Endothelial cell of umbilical vein (primary cell): ENCODE results near the gene MRNIP. TPM values are rescaled to one million over a fixed set of nuclear protein-coding genes. Genes with fewer than 3 reads are reported as not detected.

Experiments used
- BruUV-seq: library from RNA; stranded (reverse); fragments of 400-500 nt; replicated peaks from 2 replicates; lab custom pipeline; 2021; lab: Mats Ljungman, UMichigan
- CTCF ChIA-PET: fragments of 300-600, 350-600 bp; sonication (Branson Sonifier 250); formaldehyde crosslinking; loops from one replicate; lab custom pipeline; 2021; ENCODE audit warnings: antibody characterized with exemption, inconsistent platforms; lab: Charles Lee
- POLR2A ChIA-PET: fragments of 300-600, 350-600 bp; sonication (Branson Sonifier 250); formaldehyde crosslinking; loops from one replicate; lab custom pipeline; 2021; ENCODE audit warnings: antibody characterized with exemption, inconsistent platforms; lab: Charles Lee
- DNase-seq: peaks from one replicate; pipeline ENCODE4 v3.0.0-alpha.2; 2011; ENCODE audit warnings: low read depth, low spot score
- FAIRE-seq: peaks from 2 replicates; lab custom pipeline; 2011; peaks lifted over from hg19 to GRCh38; lab: Jason Lieb, UNC
- H2AFZ ChIP-seq: 2 replicates; pipeline ENCODE4 v1.6.0; 2012; ENCODE audit warnings: low read depth, low read length, control low read depth, inconsistent platforms
- H3K27ac ChIP-seq: 2 replicates; pipeline ENCODE4 v1.5.1; 2011; ENCODE audit warnings: low read depth, mild to moderate bottlenecking, control low read depth, low read length, moderate library complexity; ENCODE audit not compliant: insufficient read depth
- H3K27me3 ChIP-seq, 2 experiments: 2 replicates each; pipeline versions ENCODE4 v1.6.0 to v1.6.1; 2011; ENCODE audit warnings: low read length in 2 of 2, mixed read lengths in 1 of 2; ENCODE audit not compliant: control insufficient read depth in 2 of 2, insufficient read depth in 2 of 2
- H3K36me3 ChIP-seq, 2 experiments: 2 replicates in 1 of 2; 3 replicates in 1 of 2; pipeline ENCODE4 v1.5.1; 2011; ENCODE audit warnings: low read length in 2 of 2, mild to moderate bottlenecking in 1 of 2, moderate library complexity in 1 of 2; ENCODE audit not compliant: control insufficient read depth in 2 of 2, insufficient read depth in 2 of 2; ENCODE audit errors: extremely low read depth in 1 of 2
- H3K4me1 ChIP-seq: 3 replicates; pipeline ENCODE4 v1.5.1; 2011; ENCODE audit warnings: mild to moderate bottlenecking, low read length; ENCODE audit not compliant: control insufficient read depth, insufficient read depth; ENCODE audit errors: extremely low read depth
- H3K4me2 ChIP-seq: 2 replicates; pipeline ENCODE4 v1.6.1; 2011; ENCODE audit warnings: low read length, control low read depth, mixed read lengths; ENCODE audit not compliant: insufficient read depth
- H3K4me3 ChIP-seq, 3 experiments: fragments of 200-600 bp in 1 of 3; sonication (generic), shearing (Covaris generic) in 1 of 3; replicated peaks in 1 of 3; 2 replicates each; pipeline ENCODE4 v1.5.1; 2011 to 2016; ENCODE audit warnings: control low read depth in 3 of 3, low read length in 3 of 3, mild to moderate bottlenecking in 2 of 3, inconsistent platforms in 1 of 3, low read depth in 1 of 3, moderate library complexity in 1 of 3; ENCODE audit not compliant: insufficient read depth in 1 of 3
- H3K79me2 ChIP-seq: 2 replicates; pipeline ENCODE4 v1.6.0; 2012; ENCODE audit warnings: low read length, inconsistent platforms; ENCODE audit not compliant: control insufficient read depth, insufficient read depth
- H3K9ac ChIP-seq: replicated peaks from 2 replicates; pipeline ENCODE3; 2011; ENCODE audit warnings: low read length, control low read depth; ENCODE audit not compliant: insufficient read depth; ENCODE audit errors: extremely low read depth
- H3K9me1 ChIP-seq: replicated peaks from 3 replicates; pipeline ENCODE4 v1.6.0; 2011; ENCODE audit warnings: mild to moderate bottlenecking, low read length; ENCODE audit not compliant: control insufficient read depth, insufficient read depth; ENCODE audit errors: extremely low read depth
- H3K9me3 ChIP-seq: replicated peaks from 2 replicates; pipeline ENCODE4 v1.5.1; 2012; ENCODE audit warnings: low read length, inconsistent platforms; ENCODE audit not compliant: control insufficient read depth, insufficient read depth
- H4K20me1 ChIP-seq: replicated peaks from 2 replicates; pipeline ENCODE3; 2011; ENCODE audit warnings: mild to moderate bottlenecking, low read length; ENCODE audit not compliant: control insufficient read depth, insufficient read depth; ENCODE audit errors: extremely low read depth
- CTCF ChIP-seq, 2 donors: IDR thresholded peaks; 1 replicate in 1 of 2; 2 replicates in 1 of 2; pipeline ENCODE4 v1.5.1; 2011; ENCODE audit warnings: low read length in 2 of 2, mild to moderate bottlenecking in 2 of 2, moderate library complexity in 2 of 2, control low read depth in 1 of 2, inconsistent platforms in 1 of 2, low read depth in 1 of 2; ENCODE audit not compliant: insufficient read depth in 1 of 2; ENCODE audit errors: extremely low read depth in 1 of 2
- EZH2 ChIP-seq: IDR thresholded peaks from 2 replicates; pipeline ENCODE4 v1.6.1; 2012; ENCODE audit warnings: borderline replicate concordance, low read depth, mild to moderate bottlenecking, moderate library complexity, low read length, inconsistent platforms; ENCODE audit not compliant: severe bottlenecking
- FOS ChIP-seq: IDR thresholded peaks from 2 replicates; pipeline ENCODE4 v1.6.1; 2011; ENCODE audit warnings: mild to moderate bottlenecking, low read length, moderate library complexity, borderline replicate concordance; ENCODE audit not compliant: insufficient read depth
- GATA2 ChIP-seq: IDR thresholded peaks from 2 replicates; pipeline ENCODE4 v1.7.0; 2011; ENCODE audit warnings: low read depth, mild to moderate bottlenecking, moderate library complexity, mixed read lengths, low read length; ENCODE audit not compliant: insufficient read length, insufficient read depth
- JUN ChIP-seq: IDR thresholded peaks from 2 replicates; pipeline ENCODE4 v1.6.1; 2011; ENCODE audit warnings: borderline replicate concordance, low read depth; ENCODE audit not compliant: insufficient read length, insufficient read depth
- MAX ChIP-seq: IDR thresholded peaks from 2 replicates; pipeline ENCODE4 v1.6.1; 2011; ENCODE audit not compliant: insufficient read depth, insufficient read length
- MYC ChIP-seq: IDR thresholded peaks from one replicate; pipeline ENCODE4 v1.6.1; 2011; ENCODE audit warnings: mild to moderate bottlenecking, low read depth, low read length
- POLR2A ChIP-seq: IDR thresholded peaks from 2 replicates; pipeline ENCODE4 v1.6.1; 2012; ENCODE audit warnings: low read depth, mild to moderate bottlenecking, control low read depth, low read length
- POLR2AphosphoS5 ChIP-seq: IDR thresholded peaks from 2 replicates; pipeline ENCODE4 v1.6.1; 2012; ENCODE audit warnings: low read depth, mild to moderate bottlenecking, control low read depth, low read length, moderate library complexity; ENCODE audit not compliant: insufficient read depth
- dilution Hi-C: fragments of 300-500 bp; cut with MboI; formaldehyde crosslinking; loops from one replicate; pipeline ENCODE4 v1.15.0; 2019; ENCODE audit warnings: low sequenced_read_pairs; ENCODE audit not compliant: extremely low pct_ligation_motif_present
- intact Hi-C: fragments of 100-400 bp; cut with micrococcal nuclease; formaldehyde crosslinking; loops from one replicate; pipeline ENCODE4 v1.10.0; 2022
- polyA plus RNA-seq, 4 experiments: library from polyadenylated mRNA; depleted of rRNA in 3 of 4; stranded (reverse) in 3 of 4; unstranded in 1 of 4; fragments of >200 nt; gene quantifications; 2 replicates each; pipeline versions ENCODE4 v1.2.1 to v1.2.3, GENCODE V29; 2011 to 2012; ENCODE audit warnings: missing spikeins in 1 of 4
- total RNA-seq: library from RNA; stranded (reverse); gene quantifications from 2 replicates; pipeline ENCODE4 v1.2.3, GENCODE V29; 2021

MRNIP gene
- total and polyA plus RNA-seq, 2 donors (not counting 3 experiments of a cell fraction or from before 2014, with no cell fraction given) = 17.1 to 19.1 TPM

- CTCF ChIA-PET = no interaction called here
These were observed 24.5 kb upstream of the MRNIP start for GRCh38 chr5:179883163-179883562.

More at GRCh38 chr5:179883163-179883562, 24.5 kb upstream of the MRNIP start:
- dilution Hi-C loops (no loop called here), intact Hi-C loops (no loop called here)
- Histone ChIP-seq H3K9me1 (no peaks in the 10 kb centered on the region), H3K4me2 (no peak overlapping the region), H2AFZ (no peak overlapping the region), H3K9ac (no peak overlapping the region), H3K79me2 (no peaks in the 10 kb centered on the region), H3K4me3 (no peak overlapping the region), H3K9me3 (peaks cover 8% of the 10 kb centered on the region), H3K36me3 (peaks cover 19 to 50% of the 10 kb centered on the region in 2 experiments), H3K4me1 (no peaks in the 10 kb centered on the region), H3K27me3 (no peaks in the 10 kb centered on the region), H3K27ac (no peak overlapping the region), H4K20me1 (no peaks in the 10 kb centered on the region)
- FAIRE-seq (no peak), DNase-seq (no peak)
- TF ChIP-seq POLR2A (no peak), EZH2 (no peak), MYC (no peak), JUN (no peak), CTCF (IDR thresholded peaks at IDR 0.05; ENCODE audit: extremely low read depth in 1 of 2, insufficient read depth in 1 of 2, low read depth in 1 of 2, low read length in 2 of 2) (no peak), MAX (no peak), FOS (no peak), GATA2 (no peak), POLR2AphosphoS5 (no peak)
- no TSS peak for BruUV-seq
- POLR2A ChIA-PET = no interaction called here
